ENCODE measurements around the gene RMND5A. TPM values are rescaled to one million over a fixed set of nuclear protein-coding genes. Genes with fewer than 3 reads are reported as not detected.

RMND5A gene
- total RNA-seq, 1 donor from 2014 or later = 26.6 TPM

DNA sequence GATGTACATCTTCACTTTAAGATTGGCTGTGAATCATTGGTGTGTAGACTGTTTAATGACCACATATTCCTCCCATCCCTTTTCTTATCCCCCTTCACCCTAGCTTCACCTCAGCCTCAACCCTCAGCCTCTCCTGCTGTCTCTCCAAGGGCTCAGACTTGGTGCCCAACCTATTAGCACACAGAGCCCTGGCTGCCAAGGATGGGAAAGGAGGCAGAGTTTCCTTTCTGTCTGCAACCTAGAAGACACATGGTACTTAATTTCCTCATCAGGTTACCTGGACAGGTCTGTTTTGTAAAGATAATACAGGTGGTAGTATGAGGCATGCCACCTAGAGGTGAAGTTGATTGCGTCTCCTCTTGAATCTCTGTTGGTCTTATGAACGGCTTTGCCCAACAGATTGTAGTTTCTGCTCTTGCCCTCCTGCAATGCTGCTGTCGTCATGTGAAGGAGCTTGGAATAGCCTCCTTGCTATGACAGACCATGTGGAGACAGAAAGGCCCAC is 44.5 kb upstream of the RMND5A start:
- Histone ChIP-seq H3K4me3 (ENCODE audit: low read depth, low read length) (no peak overlapping the region), H3K36me3 (ENCODE audit: control insufficient read depth, insufficient read depth, low read length) (peaks cover 1% of the 10 kb centered on the region), H3K27me3 (ENCODE audit: control insufficient read depth, insufficient read depth, low read length) (no peaks in the 10 kb centered on the region)
- TF ChIP-seq, protein P1, sequence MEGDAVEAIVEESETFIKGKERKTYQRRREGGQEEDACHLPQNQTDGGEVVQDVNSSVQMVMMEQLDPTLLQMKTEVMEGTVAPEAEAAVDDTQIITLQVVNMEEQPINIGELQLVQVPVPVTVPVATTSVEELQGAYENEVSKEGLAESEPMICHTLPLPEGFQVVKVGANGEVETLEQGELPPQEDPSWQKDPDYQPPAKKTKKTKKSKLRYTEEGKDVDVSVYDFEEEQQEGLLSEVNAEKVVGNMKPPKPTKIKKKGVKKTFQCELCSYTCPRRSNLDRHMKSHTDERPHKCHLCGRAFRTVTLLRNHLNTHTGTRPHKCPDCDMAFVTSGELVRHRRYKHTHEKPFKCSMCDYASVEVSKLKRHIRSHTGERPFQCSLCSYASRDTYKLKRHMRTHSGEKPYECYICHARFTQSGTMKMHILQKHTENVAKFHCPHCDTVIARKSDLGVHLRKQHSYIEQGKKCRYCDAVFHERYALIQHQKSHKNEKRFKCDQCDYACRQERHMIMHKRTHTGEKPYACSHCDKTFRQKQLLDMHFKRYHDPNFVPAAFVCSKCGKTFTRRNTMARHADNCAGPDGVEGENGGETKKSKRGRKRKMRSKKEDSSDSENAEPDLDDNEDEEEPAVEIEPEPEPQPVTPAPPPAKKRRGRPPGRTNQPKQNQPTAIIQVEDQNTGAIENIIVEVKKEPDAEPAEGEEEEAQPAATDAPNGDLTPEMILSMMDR (IDR thresholded peaks at IDR 0.05; ENCODE audit: insufficient read depth, low read length, poor library complexity, severe bottlenecking) = no peak
- no peak for DNase-seq (ENCODE audit: low read depth)

DNA sequence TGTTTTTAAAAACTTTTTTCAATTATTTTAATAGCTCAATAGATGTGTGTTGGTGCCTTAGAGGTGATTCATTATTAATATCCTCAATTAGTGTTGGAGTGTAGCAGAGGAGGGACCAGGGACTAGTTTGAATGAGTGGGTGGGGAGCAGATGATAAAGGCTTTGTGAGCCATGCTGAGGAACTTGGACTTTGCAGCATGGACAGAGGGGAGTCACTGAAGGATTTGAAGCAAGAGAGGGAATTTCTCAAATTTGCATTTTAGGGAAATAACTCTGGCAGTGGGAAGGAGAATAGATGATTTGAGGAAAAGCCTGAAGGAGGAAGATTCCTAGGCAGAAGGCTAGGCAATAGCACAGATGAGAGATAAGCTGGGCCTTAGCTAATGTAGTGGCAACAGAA is 42.3 kb upstream of the RMND5A start:
- H3K36me3 ChIP-seq (ENCODE audit: control insufficient read depth, insufficient read depth, low read length) = peaks cover 1% of the 10 kb centered on the region
- no peak for DNase-seq (ENCODE audit: low read depth)
- H3K27me3 ChIP-seq (ENCODE audit: control insufficient read depth, insufficient read depth, low read length) = no peaks in the 10 kb centered on the region
- H3K4me3 ChIP-seq (ENCODE audit: low read depth, low read length) = no peak overlapping the region
- TF ChIP-seq, protein P1 (IDR thresholded peaks at IDR 0.05; ENCODE audit: insufficient read depth, low read length, poor library complexity, severe bottlenecking) = no peak

DNA sequence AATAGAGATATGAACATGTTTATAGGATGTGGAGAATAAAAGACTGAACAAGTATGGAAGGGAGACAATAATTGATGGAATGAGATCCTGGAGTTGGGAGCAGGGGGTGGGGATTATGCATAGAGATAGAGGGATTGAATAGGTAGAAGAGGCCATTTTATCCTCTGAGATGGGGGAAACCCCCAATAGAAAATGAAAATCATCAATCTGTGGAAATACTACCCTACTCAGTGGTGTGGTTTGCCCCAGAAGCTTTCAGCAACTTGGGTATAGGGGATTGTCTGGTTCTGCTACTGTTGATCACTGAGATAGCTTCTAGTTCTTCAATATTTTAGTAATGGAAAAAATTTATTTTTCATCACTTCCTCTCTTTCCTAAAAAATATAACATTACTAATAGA is 41.1 kb upstream of the RMND5A start:
- peaks cover 1% of the 10 kb centered on the region for H3K36me3 ChIP-seq (ENCODE audit: control insufficient read depth, insufficient read depth, low read length)
- H3K4me3 ChIP-seq (ENCODE audit: low read depth, low read length) = no peak overlapping the region
- no peak for DNase-seq (ENCODE audit: low read depth)
- TF ChIP-seq, protein P1 (IDR thresholded peaks at IDR 0.05; ENCODE audit: insufficient read depth, low read length, poor library complexity, severe bottlenecking) = no peak
- no peaks in the 10 kb centered on the region for H3K27me3 ChIP-seq (ENCODE audit: control insufficient read depth, insufficient read depth, low read length)

DNA sequence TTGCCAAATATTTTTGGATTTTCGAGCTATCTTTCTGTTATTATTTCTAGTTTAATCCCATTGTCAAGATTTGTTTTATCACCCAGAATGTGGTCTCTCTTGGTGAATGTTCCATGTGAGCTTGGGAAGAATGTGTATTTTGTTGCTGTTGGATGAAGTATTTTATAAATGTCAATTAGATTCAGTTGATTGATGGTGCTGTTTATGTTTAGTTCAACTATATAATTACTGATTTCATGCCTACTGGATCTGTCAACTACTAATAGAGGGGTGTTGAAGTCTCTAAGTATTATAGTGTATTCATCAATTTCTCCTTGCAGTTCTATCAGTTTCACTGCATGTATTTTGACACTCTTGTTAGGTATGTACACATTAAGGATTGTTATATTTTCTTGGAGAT is 34.7 kb upstream of the RMND5A start:
- TF ChIP-seq, protein P1 (IDR thresholded peaks at IDR 0.05; ENCODE audit: insufficient read depth, low read length, poor library complexity, severe bottlenecking) = no peak
- H3K36me3 ChIP-seq (ENCODE audit: control insufficient read depth, insufficient read depth, low read length) = no peaks in the 10 kb centered on the region
- no peaks in the 10 kb centered on the region for H3K27me3 ChIP-seq (ENCODE audit: control insufficient read depth, insufficient read depth, low read length)
- no peak for DNase-seq (ENCODE audit: low read depth)
- no peak overlapping the region for H3K4me3 ChIP-seq (ENCODE audit: low read depth, low read length)

DNA sequence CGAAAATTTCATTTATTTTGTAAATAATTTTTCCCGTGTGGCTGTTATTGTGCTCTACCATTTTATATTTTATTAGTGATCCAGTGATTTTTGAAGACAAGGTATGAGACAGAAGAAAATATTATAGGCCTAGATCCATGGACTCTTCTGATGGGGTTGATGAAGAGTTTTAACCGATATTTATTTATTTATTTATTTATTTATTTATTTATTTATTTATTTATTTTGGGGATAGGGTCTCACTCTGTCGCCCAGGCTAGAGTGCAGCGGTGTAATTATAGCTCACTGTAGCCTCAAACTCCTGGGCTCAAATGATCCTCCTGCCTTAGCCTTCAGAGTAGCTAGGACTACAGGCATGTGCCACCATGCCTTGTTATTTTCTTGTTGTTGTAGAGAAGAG is 33.6 kb upstream of the RMND5A start:
- Histone ChIP-seq H3K4me3 (ENCODE audit: low read depth, low read length) (no peak overlapping the region), H3K36me3 (ENCODE audit: control insufficient read depth, insufficient read depth, low read length) (no peaks in the 10 kb centered on the region), H3K27me3 (ENCODE audit: control insufficient read depth, insufficient read depth, low read length) (no peaks in the 10 kb centered on the region)
- no peak for DNase-seq (ENCODE audit: low read depth)
- TF ChIP-seq, protein P1 (IDR thresholded peaks at IDR 0.05; ENCODE audit: insufficient read depth, low read length, poor library complexity, severe bottlenecking) = no peak

DNA sequence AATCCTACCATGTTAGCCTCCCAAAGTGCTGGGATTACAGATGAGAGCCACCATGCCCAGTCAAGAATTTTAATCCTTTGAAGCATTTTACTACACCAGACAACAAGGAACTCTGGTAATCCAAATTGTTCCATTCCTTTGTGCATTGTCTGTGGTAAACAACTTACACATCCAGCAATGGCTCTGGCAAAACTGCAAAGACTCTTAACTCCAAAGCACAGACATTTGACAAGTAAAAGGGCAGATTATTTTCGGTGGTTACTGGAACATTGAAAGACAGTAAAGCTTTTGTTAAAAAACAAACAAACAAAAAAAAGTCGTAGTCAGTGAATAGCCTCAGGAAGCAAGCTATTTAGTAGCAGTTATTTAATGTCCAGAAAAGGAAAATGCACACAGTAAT is 33.2 kb upstream of the RMND5A start:
- no peak for DNase-seq (ENCODE audit: low read depth)
- no peaks in the 10 kb centered on the region for H3K27me3 ChIP-seq (ENCODE audit: control insufficient read depth, insufficient read depth, low read length)
- no peak overlapping the region for H3K4me3 ChIP-seq (ENCODE audit: low read depth, low read length)
- TF ChIP-seq, protein P1 (IDR thresholded peaks at IDR 0.05; ENCODE audit: insufficient read depth, low read length, poor library complexity, severe bottlenecking) = no peak
- no peaks in the 10 kb centered on the region for H3K36me3 ChIP-seq (ENCODE audit: control insufficient read depth, insufficient read depth, low read length)

Data from kidney epithelial cell (primary cell).